IMR-90 (cell line): Measurements from ENCODE around the gene AGR3. TPM values are rescaled to one million over a fixed set of nuclear protein-coding genes. Genes with fewer than 3 reads are reported as not detected.

Experiments
- ATAC-seq: fragments of 200-7000 bp; cut with Tn5 transposase; 2 replicates; pipeline ENCODE4 v1.9.1; 2020; ENCODE audit warnings: low read depth, mild to moderate bottlenecking, moderate library complexity
- BruUV-seq: library from RNA; stranded (reverse); fragments of 400-500 nt; replicated peaks from 2 replicates; lab custom pipeline; 2021; lab: Mats Ljungman, UMichigan
- CTCF ChIA-PET: fragments of 300-600 bp; formaldehyde crosslinking; extraction: SDS; loops from one replicate; lab custom pipeline; 2021; ENCODE audit warnings: antibody characterized with exemption; lab: Yijun Ruan, JAX
- POLR2A ChIA-PET: fragments of 300-600 bp; sonication (Branson Sonifier 250); formaldehyde crosslinking; loops from one replicate; lab custom pipeline; 2022; ENCODE audit warnings: antibody characterized with exemption; ENCODE audit not compliant: unreplicated experiment; lab: Charles Lee
- DNase-seq: peaks from one replicate; pipeline ENCODE4 v3.0.0; 2013
- H2AFZ ChIP-seq: replicated peaks from 2 replicates; pipeline ENCODE3; 2013; ENCODE audit warnings: low read length, mild to moderate bottlenecking; ENCODE audit not compliant: poor library complexity
- H2AK5ac ChIP-seq: 2 replicates; pipeline ENCODE4 v1.6.1; 2013; ENCODE audit warnings: low read depth, low read length, inconsistent platforms
- H2AK9ac ChIP-seq: replicated peaks from 2 replicates; pipeline ENCODE3; 2013; ENCODE audit warnings: mild to moderate bottlenecking, low read depth, low read length, moderate library complexity; ENCODE audit not compliant: poor library complexity
- H2BK120ac ChIP-seq: 2 replicates; pipeline ENCODE4 v1.6.1; 2013; ENCODE audit warnings: low read depth, low read length, inconsistent platforms
- H2BK15ac ChIP-seq: 3 replicates; pipeline ENCODE4 v1.6.1; 2013; ENCODE audit warnings: low read depth, low read length, inconsistent platforms
- H2BK20ac ChIP-seq: 2 replicates; pipeline ENCODE4 v1.6.1; 2013; ENCODE audit warnings: low read depth, mild to moderate bottlenecking, inconsistent platforms, low read length, moderate library complexity
- H2BK5ac ChIP-seq: 2 replicates; pipeline ENCODE4 v1.6.1; 2013; ENCODE audit warnings: mild to moderate bottlenecking, low read depth, low read length, inconsistent platforms; ENCODE audit not compliant: poor library complexity, severe bottlenecking
- H3K14ac ChIP-seq: replicated peaks from 2 replicates; pipeline ENCODE4 v1.6.1; 2013; ENCODE audit warnings: low read depth, low read length, inconsistent platforms
- H3K18ac ChIP-seq: 2 replicates; pipeline ENCODE4 v1.6.1; 2013; ENCODE audit warnings: low read depth, low read length, control low read depth
- H3K23ac ChIP-seq: 2 replicates; pipeline ENCODE4 v1.6.1; 2013; ENCODE audit warnings: low read depth, low read length, inconsistent platforms
- H3K27ac ChIP-seq: 2 replicates; pipeline ENCODE4 v1.5.1; 2013; ENCODE audit warnings: mild to moderate bottlenecking, control low read depth, low read length; ENCODE audit not compliant: insufficient read depth
- H3K27me3 ChIP-seq: 2 replicates; pipeline ENCODE4 v1.6.1; 2013; ENCODE audit warnings: low read length; ENCODE audit not compliant: control insufficient read depth, insufficient read depth
- H3K36me3 ChIP-seq: 2 replicates; pipeline ENCODE4 v1.6.1; 2013; ENCODE audit warnings: low read length, mixed read lengths; ENCODE audit not compliant: control insufficient read depth, insufficient read depth
- H3K4ac ChIP-seq: 2 replicates; pipeline ENCODE4 v1.6.1; 2013; ENCODE audit warnings: low read depth, low read length, inconsistent platforms
- H3K4me1 ChIP-seq: 2 replicates; pipeline ENCODE4 v1.6.1; 2013; ENCODE audit warnings: low read length, mixed read lengths; ENCODE audit not compliant: control insufficient read depth, insufficient read depth
- H3K4me2 ChIP-seq: 2 replicates; pipeline ENCODE4 v1.6.1; 2013; ENCODE audit warnings: low read depth, mild to moderate bottlenecking, control low read depth, low read length, moderate library complexity
- H3K4me3 ChIP-seq: 2 replicates; pipeline ENCODE4 v1.5.1; 2013; ENCODE audit warnings: low read depth, mild to moderate bottlenecking, control low read depth, low read length, moderate library complexity; ENCODE audit not compliant: insufficient read depth
- H3K56ac ChIP-seq: 2 replicates; pipeline ENCODE4 v1.6.1; 2013; ENCODE audit warnings: low read length, inconsistent platforms; ENCODE audit not compliant: insufficient read depth; ENCODE audit errors: extremely low read depth
- H3K79me1 ChIP-seq, 2 experiments: 2 replicates each; pipeline ENCODE4 v1.6.1; 2013; ENCODE audit warnings: low read length in 2 of 2, inconsistent platforms in 1 of 2, low read depth in 1 of 2
- H3K9ac ChIP-seq: 2 replicates; pipeline ENCODE4 v1.6.1; 2013; ENCODE audit warnings: low read depth, low read length, control low read depth
- H3K9me1 ChIP-seq: 2 replicates; pipeline ENCODE4 v1.6.1; 2013; ENCODE audit warnings: low read length, inconsistent platforms; ENCODE audit not compliant: insufficient read depth
- H3K9me3 ChIP-seq: 2 replicates; pipeline ENCODE4 v1.6.1; 2013; ENCODE audit warnings: low read length; ENCODE audit not compliant: control insufficient read depth, insufficient read depth
- H4K20me1 ChIP-seq: 2 replicates; pipeline ENCODE4 v1.6.1; 2013; ENCODE audit warnings: low read length, inconsistent platforms; ENCODE audit not compliant: insufficient read depth
- H4K5ac ChIP-seq: 2 replicates; pipeline ENCODE4 v1.6.1; 2013; ENCODE audit warnings: mild to moderate bottlenecking, low read depth, low read length, control low read depth
- H4K8ac ChIP-seq, 2 experiments: 2 replicates each; pipeline ENCODE4 v1.6.1; 2013; ENCODE audit warnings: low read depth in 2 of 2, low read length in 2 of 2, control low read depth in 1 of 2, inconsistent platforms in 1 of 2
- H4K91ac ChIP-seq: 2 replicates; pipeline ENCODE4 v1.6.1; 2013; ENCODE audit warnings: low read depth, low read length, inconsistent platforms; ENCODE audit not compliant: insufficient read depth
- BHLHE40 ChIP-seq: fragments of 150-350 bp; IDR thresholded peaks from 2 replicates; pipeline ENCODE4 v1.6.1; 2016; ENCODE audit warnings: mild to moderate bottlenecking, low read depth, low read length
- CEBPB ChIP-seq: IDR thresholded peaks from 2 replicates; pipeline ENCODE4 v1.6.1; 2012; ENCODE audit warnings: low read depth, low read length, improper control_type of control experiment
- CHD1 ChIP-seq: IDR thresholded peaks from 2 replicates; pipeline ENCODE4 v1.6.1; 2012; ENCODE audit warnings: low read depth, low read length, improper control_type of control experiment
- CTCF ChIP-seq: conservative IDR thresholded peaks from 2 replicates; pipeline ENCODE4 v1.5.1; 2012; ENCODE audit warnings: mild to moderate bottlenecking, low read depth, low read length, improper control_type of control experiment
- ELK1 ChIP-seq: fragments of 150-350 bp; IDR thresholded peaks from 2 replicates; pipeline ENCODE4 v1.6.1; 2016; ENCODE audit warnings: low read depth, mild to moderate bottlenecking, low read length, moderate library complexity, borderline replicate concordance
- FOS ChIP-seq: fragments of 150-350 bp; IDR thresholded peaks from 2 replicates; pipeline ENCODE4 v1.6.1; 2016; ENCODE audit warnings: low read depth, low read length
- MAFK ChIP-seq: IDR thresholded peaks from 2 replicates; pipeline ENCODE4 v1.6.1; 2012; ENCODE audit warnings: low read depth, low read length, improper control_type of control experiment
- MAZ ChIP-seq: IDR thresholded peaks from 2 replicates; pipeline ENCODE4 v1.6.1; 2012; ENCODE audit warnings: low read depth, mild to moderate bottlenecking, low read length, improper control_type of control experiment, moderate library complexity, borderline replicate concordance
- MXI1 ChIP-seq: IDR thresholded peaks from 2 replicates; pipeline ENCODE4 v1.6.1; 2012; ENCODE audit warnings: low read depth, mild to moderate bottlenecking, low read length, moderate library complexity, borderline replicate concordance
- NFE2L2 ChIP-seq: fragments of 150-350 bp; IDR thresholded peaks from 2 replicates; pipeline ENCODE4 v1.6.1; 2016; ENCODE audit warnings: low read depth, mild to moderate bottlenecking, low read length
- POLR2A ChIP-seq: IDR thresholded peaks from 2 replicates; pipeline ENCODE4 v1.6.1; 2012; ENCODE audit warnings: mild to moderate bottlenecking, low read depth, low read length
- RAD21 ChIP-seq: IDR thresholded peaks from 2 replicates; pipeline ENCODE4 v1.6.1; 2012; ENCODE audit warnings: low read length, improper control_type of control experiment
- RCOR1 ChIP-seq: IDR thresholded peaks from 2 replicates; pipeline ENCODE4 v1.6.1; 2012; ENCODE audit warnings: mild to moderate bottlenecking, low read length, improper control_type of control experiment; ENCODE audit not compliant: insufficient replicate concordance
- RFX5 ChIP-seq: IDR thresholded peaks from 2 replicates; pipeline ENCODE4 v1.8.0; 2012; ENCODE audit warnings: low read depth, mild to moderate bottlenecking, low read length, moderate library complexity
- SMC3 ChIP-seq: fragments of 150-350 bp; IDR thresholded peaks from 2 replicates; pipeline ENCODE4 v1.6.1; 2016; ENCODE audit warnings: low read depth, mild to moderate bottlenecking, antibody characterized with exemption, low read length, moderate library complexity
- USF2 ChIP-seq: fragments of 150-350 bp; IDR thresholded peaks from 2 replicates; pipeline ENCODE4 v1.6.1; 2017; ENCODE audit warnings: mild to moderate bottlenecking, antibody characterized with exemption, low read length, low read depth
- dilution Hi-C: fragments of 300-500 bp; cut with HindIII; formaldehyde crosslinking; loops from one replicate; pipeline ENCODE4 v1.14.3; 2018; ENCODE audit warnings: low sequenced_read_pairs; ENCODE audit not compliant: unreplicated experiment
- in situ Hi-C: fragments of 300-500 bp; cut with MboI; formaldehyde crosslinking; loops from 3 replicates; pipeline ENCODE4 v1.14.3; 2019; ENCODE audit warnings: low sequenced_read_pairs, inconsistent platforms, mixed read lengths
- intact Hi-C: fragments of 100-400 bp; cut with micrococcal nuclease; formaldehyde crosslinking; loops from 2 replicates; pipeline ENCODE4 v1.10.0; 2022
- polyA plus RNA-seq, 3 experiments: library from polyadenylated mRNA; depleted of rRNA; stranded (reverse); fragments of >200 nt; gene quantifications; 2 replicates each; pipeline ENCODE4 v1.2.3, GENCODE V29; 2012; ENCODE audit warnings: low replicate concordance in 1 of 3
- total RNA-seq: library from RNA; depleted of rRNA; stranded (reverse); fragments of >200 nt; gene quantifications from 2 replicates; pipeline ENCODE4 v1.2.3, GENCODE V29; 2012

Gene AGR3
- total and polyA plus RNA-seq, 2 of the 4 experiments (the other 2 are of a cell fraction), result not detected

- ChIA-PET POLR2A (no interaction called here), CTCF (interaction anchor here (0.5 kb wide), 1 partner anchor 538 kb away, joined by 3 read pairs; no protein-coding TSS in a partner anchor)
- Histone ChIP-seq H2BK15ac (no peak overlapping the region), H3K4me3 (no peak overlapping the region), H3K18ac (no peak overlapping the region), H4K91ac (no peak overlapping the region), H3K9me3 (no peaks in the 10 kb centered on the region), H4K5ac (no peak overlapping the region), H2AFZ (no peak overlapping the region), H3K23ac (no peak overlapping the region), H2AK5ac (no peak overlapping the region), H2BK5ac (no peak overlapping the region), H3K9me1 (no peaks in the 10 kb centered on the region), H3K36me3 (no peaks in the 10 kb centered on the region), H2BK120ac (no peak overlapping the region), H3K14ac (no peak overlapping the region), H3K79me1 (no peaks in the 10 kb centered on the region), H3K4ac (no peak overlapping the region), H4K20me1 (no peaks in the 10 kb centered on the region), H3K9ac (no peak overlapping the region), H3K4me2 (no peak overlapping the region), H3K56ac (no peak overlapping the region), H3K27ac (no peak overlapping the region), H3K4me1 (no peaks in the 10 kb centered on the region), H3K27me3 (no peaks in the 10 kb centered on the region), H2BK20ac (no peak overlapping the region), H2AK9ac (no peak overlapping the region), H4K8ac (no peak overlapping the region)
- TF ChIP-seq NFE2L2, result no peak
- no peak for TF ChIP-seq ELK1
- TF ChIP-seq CEBPB, result no peak
- no peak for TF ChIP-seq RCOR1
- no peak for TF ChIP-seq BHLHE40
- TF ChIP-seq MAFK, result no peak
- no peak for TF ChIP-seq CHD1
- TF ChIP-seq RFX5, result no peak
- TF ChIP-seq SMC3, result no peak
- no peak for TF ChIP-seq POLR2A
- no peak for TF ChIP-seq FOS
- no peak for TF ChIP-seq MAZ
- TF ChIP-seq MXI1, result no peak
- no peak for TF ChIP-seq RAD21
- TF ChIP-seq CTCF, result no peak
- no peak for TF ChIP-seq USF2
- intact Hi-C loops, result no loop called here
- BruUV-seq, result no TSS peak
- ATAC-seq, result no peak
- dilution Hi-C loops, result no loop called here
- no peak for DNase-seq
- in situ Hi-C loops, result no loop called here
Measured at GRCh38 chr7:16826060-16826459, 55.7 kb downstream of the AGR3 start.
